ENCODE measurements around the gene KXD1.
A peak's percentile ranks its signal among the peaks of the same experiment; 100 is the strongest.
"Not testable (repeated sequence)": the region's sequence is repeated elsewhere in the genome, so short reads cannot be mapped to it uniquely, and the experiment has no call there.

The KXD1 gene

DNA sequence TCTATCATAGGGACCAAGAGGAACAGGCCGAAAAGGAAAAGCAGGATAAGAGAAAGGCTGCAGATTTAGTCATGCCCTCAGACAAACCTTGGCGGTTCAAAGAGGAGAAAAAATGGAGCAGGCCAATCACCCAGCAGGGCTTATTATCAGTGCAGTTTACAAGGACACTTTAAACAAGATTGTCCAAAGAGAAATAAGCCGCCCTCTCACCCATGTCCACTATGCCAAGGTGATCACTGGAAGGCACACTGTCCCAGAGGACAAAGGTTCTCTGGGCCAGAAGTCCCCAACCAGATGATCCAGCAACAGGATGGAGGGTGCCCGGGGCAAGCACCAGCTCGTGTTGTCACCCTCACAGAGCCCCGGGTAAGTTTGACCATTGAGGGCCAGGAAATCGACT lies 22.6 kb downstream of the KXD1 start:
- DNase-seq (ENCODE audit: low spot score): no peak

DNA sequence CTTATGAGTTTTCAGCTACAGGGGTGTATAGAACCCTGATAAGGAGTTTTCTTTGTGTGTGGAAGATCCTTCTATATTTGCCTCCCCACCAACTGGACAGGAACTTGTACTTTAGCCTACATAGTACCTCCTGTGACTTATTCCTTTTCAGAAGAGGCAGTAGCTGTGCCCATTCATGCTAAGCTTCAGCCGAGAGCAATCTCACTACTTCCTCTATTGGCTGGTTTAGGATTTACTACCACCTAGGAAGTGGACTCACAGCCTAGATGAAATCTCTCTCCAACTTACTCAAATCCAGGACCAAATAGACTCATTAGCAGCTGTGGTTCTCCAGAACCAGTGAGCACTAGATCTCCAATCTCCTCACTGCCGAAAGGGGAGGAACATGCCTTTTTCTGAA lies 28.6 kb downstream of the KXD1 start:
- DNase-seq (ENCODE audit: low spot score): no peak

DNA sequence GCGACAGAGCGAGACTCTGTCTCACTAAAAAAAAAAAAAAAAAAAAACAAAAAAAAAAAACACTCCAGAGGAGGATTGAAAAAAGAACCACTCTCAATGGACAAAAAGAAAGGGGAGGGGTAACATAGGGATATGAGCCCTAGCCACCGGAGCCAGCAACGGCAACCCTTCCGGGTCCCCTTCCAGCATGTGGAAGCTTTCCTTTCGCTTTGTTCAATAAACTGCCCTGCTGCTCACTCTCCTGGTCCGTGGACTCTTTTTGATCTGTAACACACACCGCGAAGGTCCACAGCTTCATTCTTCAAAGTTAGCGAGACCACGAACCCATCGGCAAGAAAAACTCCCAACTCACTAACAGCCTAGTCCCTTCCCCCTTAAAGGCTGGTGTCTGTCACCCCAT lies 29.9 kb downstream of the KXD1 start:
- no peak for DNase-seq (ENCODE audit: low spot score)

DNA sequence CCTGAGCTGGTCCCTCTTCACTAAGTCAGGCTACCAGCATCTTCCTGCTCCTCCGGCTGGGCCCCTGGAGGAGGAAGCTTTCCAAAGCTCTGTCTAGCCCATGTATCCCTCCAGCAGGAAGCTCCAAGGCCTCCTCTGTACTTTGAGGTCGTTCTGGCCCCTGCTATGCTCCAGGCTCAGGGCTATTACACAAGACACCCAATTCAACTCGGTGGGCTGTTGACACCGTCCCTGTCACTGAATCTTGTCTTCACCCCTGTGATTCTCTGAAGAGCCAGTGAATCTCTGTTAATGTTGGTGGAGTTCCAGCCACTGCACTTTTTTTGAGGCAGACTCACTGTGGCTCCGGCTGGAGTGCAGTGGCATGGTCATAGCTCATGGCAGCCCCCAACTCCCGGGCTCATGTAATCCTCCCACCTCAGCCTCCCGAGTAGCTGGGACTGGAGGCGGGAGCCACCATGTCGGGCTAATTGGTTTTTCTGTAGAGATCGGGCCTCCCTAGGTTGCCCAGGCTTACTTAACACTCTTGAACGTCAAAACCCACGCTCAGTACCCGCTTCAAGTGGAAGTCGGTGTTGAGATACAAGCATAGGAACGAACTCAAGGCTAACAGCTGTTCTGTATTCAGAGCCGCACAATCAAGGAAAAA lies 30.4 kb downstream of the KXD1 start:
- DNase-seq (ENCODE audit: low spot score): no peak

DNA sequence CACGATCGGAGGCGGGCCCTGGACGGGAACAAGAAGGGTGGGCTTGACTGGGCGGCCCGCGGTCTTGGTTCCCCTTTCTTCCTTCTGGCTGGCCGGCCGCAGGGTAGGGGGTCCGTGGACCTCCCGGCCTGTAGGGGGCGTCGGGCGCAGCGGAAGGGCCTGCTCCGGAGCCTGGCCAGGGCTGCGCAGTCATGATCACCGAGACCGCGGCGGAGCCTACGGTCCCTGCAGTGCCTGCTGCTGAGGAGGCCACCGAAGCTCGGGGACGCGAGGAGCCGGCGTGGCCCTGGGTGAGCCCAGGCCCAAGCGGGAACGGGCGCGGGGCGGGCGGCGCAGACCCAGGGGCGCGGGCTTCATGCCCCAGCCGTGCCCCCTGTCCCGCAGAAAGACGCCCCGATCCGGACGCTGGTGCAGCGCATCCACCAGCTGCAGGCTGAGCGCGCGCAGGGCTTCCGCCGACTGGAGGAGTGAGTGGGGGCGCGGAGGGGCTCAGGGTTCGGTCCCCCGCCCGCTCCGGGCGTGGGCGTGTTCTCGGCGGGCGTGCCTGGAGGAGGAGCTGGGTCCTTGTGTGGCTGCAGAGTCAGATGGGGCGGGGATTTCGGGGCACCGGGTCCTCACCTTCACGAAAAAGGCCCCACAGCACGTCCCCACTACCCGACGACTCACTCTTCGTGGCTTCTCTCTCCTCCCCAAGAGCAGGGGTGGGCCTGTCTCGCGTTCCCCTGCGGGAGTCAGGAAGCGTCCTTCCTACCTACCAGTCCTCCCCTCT lies 31.1 kb downstream of the KXD1 start, which contains the start of gene REX1BD:
REX1BD (plus strand) TSS at position 188 of the 769 bp plus-strand sequence; CDS start at position 192, 4 bp downstream.
- DNase-seq (ENCODE audit: low spot score): peak; percentile 91

DNA sequence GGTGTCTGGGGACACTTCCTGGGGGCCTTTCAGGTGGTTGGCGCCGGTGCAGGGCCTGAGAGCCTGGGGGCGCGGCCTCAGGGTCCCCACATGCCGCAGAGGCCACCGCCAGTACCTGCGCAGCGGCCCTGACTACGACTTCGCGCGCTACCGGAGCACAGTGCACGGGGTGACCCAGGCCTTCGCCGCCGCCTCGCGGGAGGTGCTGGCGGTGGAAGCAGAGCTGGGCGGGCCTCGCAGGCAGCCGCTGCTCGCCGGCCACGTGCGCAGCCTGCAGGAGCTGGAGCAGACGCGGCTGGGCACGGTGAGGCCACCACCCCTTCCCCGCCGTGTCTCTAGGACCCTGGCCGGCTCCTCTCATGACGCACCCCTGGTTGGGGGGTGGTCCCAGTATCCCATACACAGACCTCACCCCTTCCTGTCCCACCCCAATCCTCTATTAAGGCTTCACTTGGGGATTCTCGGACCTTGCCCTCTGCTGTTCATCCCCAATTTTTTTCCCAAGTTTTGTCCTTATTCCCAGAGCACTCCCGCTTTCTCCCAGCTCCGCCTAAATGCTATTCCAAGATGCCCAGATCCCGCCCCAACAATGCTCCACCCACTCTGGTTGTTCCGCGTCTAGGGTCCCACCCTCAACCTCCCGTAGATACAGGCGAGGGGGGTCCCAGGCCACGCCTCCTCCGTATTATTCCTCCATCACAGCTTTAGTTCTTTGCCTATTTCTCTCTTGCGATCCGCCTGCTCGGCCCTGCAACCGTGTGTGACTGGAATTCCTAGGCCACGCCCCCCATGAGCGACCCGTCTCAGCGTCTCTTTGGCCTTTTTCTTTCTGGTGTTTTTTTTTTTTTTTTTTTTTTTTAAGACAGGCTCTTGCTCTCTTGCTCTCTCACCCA lies 32.0 kb downstream of the KXD1 start:
- peak; percentile 83 for DNase-seq (ENCODE audit: low spot score)

DNA sequence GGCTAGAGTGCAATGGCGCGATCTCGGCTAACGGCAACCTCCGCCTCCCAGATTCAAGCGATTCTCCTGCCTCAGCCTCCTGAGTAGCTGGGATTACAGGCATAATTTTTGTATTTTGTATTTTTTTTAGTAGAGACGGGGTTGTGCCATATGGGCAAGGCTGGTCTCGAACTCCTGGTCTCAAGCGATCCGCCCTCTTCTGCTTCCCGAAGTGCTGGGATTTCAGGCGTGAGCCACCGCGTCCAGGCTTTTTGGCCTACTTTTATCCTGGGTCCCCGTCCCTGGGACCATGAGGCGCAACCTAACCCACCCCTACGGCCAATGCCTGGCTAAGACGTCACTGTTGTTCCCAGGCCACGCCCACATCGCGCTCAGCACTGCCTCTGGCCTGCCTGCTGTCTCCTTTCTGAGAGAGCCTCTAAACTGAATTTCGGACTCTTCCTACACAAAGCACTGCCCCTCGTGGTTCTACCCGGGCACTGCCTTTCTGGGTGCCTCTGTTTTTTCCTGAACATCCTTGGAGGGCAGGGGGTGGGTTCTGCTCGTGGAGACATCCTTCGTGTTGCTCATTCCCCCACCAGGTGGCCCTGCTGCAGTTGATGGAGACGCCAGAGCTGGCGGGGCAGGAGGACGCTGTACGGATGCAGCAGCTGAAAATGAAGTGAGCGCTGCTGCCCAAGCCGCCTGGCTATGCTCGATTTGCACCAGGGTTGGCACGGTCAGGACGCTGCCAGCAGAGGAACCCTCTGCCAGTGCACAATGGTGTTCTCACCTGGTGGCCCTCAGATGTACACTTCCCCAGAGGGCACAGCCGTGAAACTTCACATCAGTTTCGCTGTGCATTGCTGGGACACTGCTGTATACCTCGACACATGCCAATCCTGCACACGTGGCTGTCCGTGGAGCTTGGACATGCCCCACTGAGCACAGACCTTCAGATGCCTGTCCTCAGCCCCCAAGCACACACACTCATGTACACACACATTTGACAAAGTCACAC lies 32.9 kb downstream of the KXD1 start:
- DNase-seq (ENCODE audit: low spot score): no peak

DNA sequence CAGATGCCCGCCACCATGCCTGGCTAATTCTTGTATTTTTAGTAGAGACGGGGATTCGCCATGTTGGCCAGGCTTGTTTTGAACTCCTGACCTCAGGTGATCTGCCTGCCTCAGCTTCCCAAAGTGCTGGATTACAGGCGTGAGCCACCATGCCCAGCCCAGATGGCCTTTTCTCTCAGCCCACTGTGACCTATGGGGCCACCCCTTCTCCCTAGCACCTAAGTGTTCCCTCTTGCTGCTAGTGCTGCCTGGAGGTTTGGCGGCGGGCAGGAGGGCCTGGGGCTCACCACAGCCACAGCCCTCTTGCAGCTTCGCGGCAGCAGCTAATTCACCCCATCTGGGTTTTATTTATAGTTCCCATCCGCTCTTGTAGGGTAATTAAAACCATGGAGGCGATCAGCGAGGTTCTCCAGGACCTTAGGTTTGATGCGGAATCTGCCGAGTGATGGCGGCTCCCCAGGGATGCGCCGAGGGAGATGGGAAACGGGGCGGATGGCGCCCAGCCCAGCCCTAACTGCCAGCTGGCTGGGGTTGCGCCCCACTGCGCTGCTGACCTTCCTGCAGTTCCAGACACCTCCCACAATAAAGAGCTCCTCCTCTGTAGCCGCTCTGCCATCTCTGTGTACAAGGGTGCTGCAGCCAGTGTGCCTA lies 34.2 kb downstream of the KXD1 start:
- no peak for DNase-seq (ENCODE audit: low spot score)

DNA sequence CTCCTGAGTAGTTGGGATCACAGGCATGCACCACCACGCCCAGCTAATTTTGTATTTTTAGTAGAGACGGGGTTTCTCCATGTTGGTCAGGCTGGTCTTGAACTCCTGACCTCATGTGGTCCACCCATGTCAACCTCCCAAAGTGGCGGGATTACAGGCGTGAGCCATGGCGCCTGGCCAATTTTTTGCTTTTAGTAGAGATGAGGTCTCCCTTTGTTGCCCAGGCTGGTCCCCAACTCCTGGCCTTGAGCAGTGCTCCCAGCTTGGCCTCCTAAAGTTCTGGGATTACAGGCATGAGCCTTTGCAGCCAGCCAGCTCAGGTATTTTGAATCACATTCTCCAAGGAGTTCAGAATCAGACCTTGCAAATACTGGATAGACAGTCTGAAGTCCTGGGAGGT lies 35.1 kb downstream of the KXD1 start:
- not testable (repeated sequence) for DNase-seq (ENCODE audit: low spot score)

DNA sequence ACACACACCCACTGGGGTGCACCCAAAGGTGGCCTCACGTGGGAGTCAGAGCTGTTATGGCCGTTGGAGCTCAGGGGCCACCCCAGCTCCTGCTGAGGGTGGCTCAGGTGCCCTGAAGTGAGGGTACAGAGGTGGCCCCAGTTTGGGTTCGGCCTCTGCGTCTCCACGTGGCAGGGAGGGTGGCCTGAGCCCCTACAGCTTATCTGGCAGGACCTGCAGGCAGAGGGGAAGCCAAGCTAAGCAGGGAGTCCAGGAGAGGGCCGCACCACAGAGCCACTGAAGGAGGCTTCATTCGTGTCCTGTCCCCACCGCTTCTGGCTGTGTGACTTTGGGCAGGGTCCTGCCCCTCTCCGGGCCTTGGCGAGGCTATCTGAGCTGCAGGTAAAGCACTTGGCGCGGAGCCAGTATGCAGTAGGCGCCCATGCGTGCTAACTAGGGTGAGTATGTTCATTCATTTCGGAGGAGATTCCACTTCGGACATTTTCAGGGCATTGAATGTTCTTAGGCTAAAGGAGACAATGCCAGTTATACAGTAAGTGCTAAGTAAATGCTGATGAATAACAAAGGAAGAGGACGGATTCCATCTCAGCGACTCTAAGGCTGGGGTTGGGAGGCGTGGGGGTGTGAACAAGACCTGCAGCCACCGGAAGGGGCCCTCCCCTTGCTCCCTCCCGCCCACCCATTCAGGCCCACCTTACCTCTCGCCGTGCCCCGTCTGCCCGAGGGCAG lies 35.9 kb downstream of the KXD1 start:
- DNase-seq (ENCODE audit: low spot score): no peak

DNA sequence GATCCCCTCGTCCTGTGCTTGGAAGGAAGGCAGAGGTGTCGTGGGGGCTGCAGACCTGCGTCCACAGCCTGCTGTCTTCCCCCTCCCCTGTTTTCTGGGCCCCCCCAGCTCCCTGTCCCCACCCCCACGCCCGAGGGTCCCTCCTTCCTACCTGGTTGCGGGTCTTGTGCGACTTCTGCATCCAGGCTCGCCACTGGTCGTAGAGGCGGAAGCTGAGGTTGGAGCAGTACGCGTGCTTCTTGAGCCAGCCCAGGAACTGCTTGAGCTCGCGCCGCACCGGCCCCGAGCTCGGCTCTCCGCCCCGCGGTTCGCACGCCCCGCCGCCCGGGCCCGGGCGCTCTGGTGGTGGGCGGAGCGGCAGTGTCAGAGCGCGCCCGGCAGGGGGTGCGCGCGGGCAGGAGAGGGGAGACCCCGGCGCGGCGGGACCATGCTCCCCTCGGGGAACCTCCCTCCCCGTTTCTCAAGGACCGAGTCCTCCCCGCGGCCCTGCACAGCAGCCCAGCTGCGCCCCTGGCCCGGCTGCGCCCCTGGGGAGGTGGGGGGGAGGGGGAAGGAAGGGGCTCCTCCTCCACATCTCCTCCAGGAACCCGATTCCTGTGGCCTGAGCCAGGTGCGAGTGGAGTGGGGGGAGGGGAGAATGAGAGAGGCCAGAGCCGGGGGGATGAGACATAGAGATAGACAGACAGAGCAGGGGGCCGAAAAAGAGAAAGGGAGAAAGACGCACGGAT lies 36.6 kb downstream of the KXD1 start:
- DNase-seq (ENCODE audit: low spot score): peak; percentile 95

DNA sequence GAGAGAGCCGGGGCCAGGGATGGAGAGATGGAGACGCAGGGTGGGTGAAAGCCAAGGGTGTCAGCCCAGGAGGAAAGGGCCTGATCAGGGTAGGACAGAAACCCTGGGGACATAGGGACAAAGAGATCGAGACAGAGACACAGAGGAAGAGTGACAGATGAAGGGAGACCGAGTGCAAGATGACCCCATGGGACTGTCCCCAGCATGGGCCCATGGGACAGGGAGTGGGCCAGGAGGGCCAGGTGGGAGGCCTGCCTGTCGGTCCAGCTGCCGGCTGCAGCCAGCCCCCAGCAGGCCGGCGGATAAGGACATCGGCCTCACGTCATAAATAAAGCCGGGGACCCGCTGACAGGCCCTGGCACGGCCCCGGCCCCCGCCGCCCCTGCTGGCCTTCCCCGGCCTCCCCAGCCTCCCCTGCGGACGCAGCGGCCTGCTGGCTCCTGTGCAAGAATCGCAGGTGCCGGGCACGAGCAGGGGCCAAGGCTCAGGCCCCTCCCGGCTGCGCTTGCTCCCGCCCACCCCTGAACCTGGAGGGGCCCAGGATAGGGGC lies 37.2 kb downstream of the KXD1 start:
- peak; percentile 46 for DNase-seq (ENCODE audit: low spot score)

DNA sequence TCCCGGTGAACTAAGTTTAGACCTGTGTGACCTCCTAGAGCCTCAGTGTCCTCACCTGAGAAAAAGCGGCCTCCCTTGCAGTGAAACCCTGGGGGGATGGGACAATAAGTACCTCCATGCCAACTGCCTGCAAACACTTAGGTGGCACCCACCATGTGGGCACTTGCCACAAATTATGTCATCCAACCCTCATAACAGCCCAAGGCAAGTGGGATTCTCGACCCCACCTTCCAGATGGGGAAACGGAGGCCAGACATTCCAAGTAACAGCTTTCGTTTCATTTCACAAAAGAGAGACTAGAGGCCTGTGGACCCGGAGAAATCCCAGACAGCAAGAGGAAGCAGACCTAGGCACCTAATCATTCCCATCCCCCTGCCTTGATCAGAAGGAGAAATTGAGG lies 37.8 kb downstream of the KXD1 start:
- DNase-seq (ENCODE audit: low spot score): no peak

DNA sequence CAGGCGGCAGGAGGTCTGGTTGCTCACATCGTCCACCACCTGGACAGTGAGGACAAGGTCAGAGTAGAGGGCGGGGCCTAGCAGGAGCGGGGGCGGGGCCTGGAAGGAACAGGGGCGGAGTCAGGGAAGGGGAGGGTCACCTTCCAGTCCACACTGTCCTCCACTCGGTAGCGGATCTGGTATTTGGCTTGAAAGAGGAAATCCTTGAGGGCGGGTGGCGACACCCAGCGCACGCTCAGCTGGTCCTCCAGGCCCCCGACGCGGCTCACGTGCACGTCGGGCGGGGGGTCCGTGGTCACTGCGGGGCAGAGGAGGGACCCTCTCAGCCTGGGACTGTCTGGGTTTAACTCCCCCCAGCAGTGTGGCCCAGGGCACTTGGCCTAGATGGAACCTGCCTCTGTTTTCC lies 39.1 kb downstream of the KXD1 start:
- DNase-seq (ENCODE audit: low spot score): no peak

DNA sequence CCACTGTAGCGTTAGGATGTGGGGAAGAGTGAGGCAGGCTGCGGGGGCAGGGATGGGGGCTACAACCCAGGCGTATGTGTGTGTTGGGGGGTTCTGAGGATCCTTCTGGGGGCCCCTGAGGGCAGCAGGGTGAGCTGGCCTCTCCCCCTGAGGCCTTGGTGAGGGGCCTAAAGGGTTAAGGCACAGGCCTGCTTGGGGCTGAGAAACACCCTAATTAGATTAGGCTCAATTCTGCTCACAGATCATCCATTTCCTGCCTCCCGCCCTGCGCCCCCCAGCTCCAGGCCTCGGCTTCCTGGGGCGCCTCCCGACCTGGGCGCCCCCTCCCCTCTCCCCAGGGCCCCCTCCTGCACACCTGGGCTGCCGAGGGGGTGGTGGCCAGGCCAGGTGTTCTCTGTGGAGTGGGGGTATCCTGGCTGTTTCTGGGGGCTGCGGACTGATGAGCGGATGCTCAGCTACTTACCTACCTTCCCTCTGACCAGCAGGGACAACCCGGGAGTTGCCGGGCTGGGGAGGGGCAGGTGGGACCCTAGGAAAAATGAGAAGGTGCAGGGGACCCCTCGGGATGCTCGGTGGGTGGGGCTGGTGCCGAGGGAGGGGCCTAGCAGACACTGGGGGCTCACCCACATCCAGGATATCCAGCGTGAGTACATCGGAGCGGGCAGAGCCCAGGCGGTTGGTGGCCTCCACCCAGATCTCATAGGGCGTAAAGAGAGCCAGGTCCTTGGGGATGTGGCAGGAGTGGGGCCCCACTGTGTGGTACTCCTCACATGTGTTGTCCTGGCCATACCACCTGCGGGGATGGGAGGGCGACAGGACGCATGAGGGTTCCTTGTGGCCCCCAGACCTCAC lies 40.4 kb downstream of the KXD1 start:
- no peak for DNase-seq (ENCODE audit: low spot score)

DNA sequence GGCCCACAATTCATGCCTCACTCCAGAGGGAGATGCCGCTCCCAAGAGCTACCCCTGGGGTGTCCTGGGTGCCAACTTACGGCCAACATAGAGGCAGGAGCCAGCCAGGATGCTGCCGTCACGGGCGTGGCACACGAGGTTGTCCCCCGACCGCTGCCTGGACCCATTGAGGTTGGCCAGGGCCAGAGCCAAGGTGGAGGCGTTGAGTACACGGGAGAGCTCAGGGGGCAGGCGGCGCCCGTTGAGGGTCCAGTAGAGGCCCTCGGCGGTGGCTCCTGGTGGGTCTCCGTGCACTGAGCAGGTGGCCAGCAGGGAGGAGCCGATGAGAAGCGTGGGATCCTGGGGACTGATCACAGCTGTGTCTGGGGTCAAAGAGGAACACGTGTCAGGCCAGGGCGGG lies 41.8 kb downstream of the KXD1 start:
- no peak for DNase-seq (ENCODE audit: low spot score)

DNA sequence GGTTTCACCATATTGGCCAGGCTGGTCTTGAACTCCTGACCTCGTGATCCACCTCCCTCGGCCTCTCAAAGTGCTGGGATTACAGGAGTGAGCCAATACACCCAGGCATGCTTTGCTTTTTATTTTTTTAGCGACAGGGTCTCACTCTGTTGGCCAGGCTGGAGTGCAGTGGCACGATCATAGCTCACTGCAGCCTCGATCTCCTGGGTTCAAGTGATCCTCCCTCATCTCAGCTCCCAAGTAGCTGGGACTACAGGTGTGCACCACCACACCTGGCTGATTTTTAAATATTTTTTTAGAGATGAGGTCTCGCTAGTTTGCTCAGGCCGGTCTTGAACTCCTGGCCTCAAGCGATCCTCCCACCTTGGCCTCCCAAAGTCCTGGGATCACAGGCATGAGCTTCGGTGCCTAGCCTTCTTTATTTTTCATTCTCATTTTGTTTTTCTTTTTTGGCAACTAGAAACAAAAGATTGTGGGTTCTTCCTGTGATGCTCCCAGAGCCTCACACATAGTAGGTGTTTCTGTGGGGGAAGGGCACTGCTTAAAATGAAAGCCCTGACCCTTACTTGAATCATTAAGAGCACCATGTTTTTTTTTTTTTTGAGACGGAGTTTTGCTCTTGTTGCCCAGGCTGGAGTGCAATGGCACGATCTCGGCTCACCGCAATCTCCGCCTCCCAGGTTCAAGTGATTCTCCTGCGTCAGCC lies 43.2 kb downstream of the KXD1 start:
- DNase-seq (ENCODE audit: low spot score): not testable (repeated sequence)

DNA sequence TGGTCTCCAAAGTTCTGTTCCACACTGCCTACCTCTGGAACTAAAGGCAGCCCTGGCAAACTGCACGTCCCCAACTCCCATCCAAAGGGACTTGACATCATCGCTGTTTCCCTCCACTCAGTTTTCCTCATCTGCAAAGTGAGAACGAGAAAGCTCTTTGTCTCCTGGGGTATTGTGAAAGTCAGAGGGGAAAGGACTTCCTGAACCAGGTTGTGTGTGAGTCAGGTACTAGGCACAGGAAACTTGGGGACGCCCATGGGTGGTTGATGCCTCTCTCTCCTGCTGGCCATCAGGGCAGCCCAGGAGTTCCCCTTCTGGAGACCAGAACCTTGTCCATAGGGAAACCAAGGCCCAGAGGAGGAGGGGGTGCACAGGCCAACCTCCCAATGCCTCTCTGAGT lies 44.2 kb downstream of the KXD1 start:
- DNase-seq (ENCODE audit: low spot score): no peak
